ENCODE data around the gene CCDC9B.

Gene CCDC9B

DNA sequence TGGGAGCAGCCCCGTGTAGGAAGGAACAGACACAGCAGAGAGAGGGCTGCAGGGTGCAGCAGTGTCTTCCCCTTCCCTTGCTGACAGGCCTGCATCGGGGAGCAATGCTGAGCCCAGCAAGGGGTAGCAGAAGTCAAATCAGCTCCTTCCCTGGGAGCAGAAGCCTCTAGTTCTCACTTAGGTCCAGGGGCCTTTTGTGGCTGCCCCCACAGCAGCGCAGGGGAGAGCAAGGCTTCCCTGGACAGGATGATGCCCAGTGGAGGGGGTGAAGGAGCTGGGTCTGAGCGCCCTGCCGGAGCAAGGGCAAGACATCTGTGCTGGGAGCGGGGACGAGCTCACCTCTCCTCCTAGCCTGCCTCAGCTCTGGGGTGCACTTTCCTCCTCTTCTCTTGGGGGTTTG lies 33.8 kb downstream of the CCDC9B start:
- no peak for DNase-seq

DNA sequence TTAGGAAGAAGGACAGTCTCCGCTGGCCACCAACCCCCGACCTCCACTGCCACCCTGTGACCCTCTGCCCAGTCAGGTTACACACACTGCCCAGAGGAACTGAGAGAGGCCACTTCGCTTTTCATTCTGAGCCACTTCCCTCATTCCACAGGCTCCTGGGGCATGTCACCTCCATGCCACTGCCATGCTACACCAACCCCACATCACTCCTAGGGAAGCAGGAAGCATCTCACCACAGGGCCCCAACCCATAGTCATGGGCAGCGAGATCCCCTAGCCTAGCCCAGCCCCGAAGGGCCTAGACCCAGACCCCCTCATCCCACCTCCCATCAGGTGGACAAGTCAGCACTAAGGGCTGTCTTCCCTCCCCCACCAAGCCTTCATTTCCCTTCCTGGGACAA lies 34.4 kb downstream of the CCDC9B start:
- no peak for DNase-seq

DNA sequence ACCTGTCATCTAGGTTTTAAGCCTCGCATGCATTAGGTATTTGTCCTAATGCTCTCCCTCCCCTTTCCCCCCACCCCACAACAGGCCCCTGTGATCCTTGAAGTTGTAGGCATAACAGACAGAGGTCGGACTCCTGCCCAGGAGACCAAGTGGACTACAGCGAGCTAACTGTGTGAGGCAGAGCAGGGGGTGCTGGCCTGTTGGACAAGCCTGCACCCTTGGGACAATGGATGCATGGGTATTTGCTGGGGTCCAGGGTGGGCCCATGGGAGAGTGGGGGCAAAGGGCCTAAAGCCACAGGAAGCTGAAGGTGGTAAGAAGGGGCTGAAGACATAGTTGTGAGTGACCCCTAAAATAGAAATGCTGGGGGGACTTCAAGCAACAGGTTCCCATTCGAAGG lies 35.5 kb downstream of the CCDC9B start:
- DNase-seq, result no peak

DNA sequence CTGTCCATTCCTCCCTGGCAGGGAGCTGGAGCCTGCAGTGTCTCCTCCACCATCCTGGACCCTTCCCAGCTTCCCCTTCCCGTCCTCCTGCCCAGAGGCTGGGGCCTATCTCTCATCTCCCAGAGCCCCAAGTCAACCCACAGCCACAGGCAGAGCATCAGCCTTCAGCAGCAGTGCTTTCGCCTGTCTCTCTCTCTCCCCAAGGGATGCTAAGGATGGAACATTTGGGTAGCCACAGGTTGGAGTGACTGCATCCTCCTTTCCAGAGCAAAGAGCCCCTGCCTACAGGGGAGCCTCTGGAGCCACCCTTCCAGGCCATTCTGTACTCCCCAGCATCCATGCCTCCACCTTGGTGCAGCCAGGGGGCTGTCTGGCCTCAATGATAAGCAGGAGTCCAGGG lies 37.2 kb downstream of the CCDC9B start:
- no peak for DNase-seq

DNA sequence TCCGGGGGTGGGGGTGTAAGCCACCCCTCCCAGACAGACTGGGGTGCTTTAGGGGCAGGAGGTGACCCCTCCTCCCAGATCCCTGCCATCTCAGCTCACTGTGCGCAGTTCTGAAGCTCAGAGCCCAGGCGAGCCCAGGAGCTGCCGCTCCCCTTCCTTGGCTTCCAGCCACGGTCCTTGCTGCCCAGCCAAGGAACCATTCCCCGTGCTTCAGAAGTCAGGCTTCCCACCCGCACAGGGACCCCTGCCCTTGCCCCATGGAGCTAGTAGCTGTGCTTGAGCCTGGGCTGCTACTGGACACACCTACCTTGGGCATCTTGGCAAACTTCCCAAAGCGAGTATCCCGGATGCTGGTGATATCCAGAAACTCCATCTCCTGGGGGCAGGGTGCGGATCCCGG lies 37.8 kb downstream of the CCDC9B start:
- DNase-seq, result no peak

DNA sequence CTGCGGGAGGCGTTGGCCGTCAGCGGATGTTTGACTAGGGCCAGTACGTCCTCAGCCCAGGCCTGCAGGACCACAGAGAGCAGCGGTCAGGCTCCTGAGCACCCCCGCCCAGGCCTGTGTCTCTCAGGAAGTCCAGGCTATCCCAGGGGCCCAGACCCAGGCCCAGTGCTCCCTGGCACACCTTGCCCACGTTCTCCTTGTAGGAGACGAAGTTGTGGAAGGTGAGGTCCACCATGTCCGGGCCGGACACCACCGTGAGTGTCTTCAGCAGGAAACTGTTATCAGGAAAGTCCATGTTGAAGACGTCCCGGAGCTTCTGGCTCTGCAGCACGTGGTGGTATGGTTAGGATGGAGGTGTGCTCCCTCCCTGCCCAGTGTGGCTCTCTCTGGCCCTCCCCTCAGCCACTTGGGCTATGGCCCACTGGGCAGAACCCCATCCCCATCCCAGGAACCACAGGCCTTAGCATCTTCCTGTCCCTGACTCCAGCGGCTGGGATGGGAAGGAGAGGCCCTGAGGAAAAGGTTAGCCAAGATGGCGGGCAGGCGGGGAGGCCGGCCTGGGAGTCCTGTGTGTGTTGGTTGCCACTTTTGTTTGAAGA lies 38.4 kb downstream of the CCDC9B start:
- DNase-seq, result no peak

DNA sequence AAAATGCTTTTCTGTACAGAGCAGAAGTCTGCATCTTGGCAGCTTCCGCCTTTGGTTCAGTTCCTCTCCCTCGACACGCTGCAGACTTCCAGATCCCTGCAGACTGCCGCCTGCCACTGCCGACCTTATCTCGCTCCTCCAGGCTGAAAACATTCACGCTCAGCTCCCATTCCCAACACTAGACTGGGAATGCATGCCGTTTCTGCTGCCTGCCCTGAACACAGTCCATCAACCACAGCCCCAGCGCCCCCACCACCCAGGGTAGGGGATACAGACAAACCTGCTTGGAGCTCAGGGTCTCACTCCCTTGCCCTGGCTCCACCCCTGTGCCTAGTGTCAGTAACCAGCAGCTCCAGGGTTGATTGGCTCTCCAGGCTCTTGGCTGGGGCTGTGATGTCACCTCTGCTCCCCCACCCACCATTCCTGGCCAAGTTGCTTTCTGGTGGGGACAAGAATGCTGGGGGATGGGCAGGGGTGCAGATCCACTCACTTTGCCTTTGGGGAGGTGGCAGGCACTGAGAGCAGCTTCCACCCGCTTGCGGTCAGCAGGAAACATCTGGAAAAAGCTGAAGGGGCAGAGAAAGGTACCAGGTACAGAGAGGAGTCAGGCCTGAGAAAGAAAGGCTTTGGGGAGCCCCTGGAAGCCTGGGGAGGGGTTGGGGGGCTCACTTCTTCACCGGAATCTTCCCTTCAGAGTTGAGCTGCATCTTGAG lies 39.1 kb downstream of the CCDC9B start:
- no peak for DNase-seq

DNA sequence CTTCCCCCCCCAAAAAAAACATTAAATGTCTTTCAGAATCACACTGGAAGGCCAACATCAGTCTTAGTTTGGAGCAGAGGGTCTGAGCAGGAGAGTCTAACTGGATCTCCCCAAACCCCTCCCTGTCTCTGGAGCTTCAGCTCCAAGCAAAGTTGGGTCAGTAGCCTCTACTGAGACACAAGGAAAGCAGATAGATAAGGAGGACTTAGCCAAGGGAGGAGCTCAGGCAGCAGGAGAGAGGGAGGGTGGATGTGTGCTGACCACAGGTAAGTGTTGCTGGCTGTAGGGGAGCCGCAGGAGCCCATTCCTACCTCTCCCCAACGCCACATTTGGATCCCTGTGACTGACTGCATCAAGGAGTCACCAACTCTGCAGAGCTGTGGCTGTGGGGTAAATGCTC lies 40.0 kb downstream of the CCDC9B start:
- DNase-seq, result no peak

DNA sequence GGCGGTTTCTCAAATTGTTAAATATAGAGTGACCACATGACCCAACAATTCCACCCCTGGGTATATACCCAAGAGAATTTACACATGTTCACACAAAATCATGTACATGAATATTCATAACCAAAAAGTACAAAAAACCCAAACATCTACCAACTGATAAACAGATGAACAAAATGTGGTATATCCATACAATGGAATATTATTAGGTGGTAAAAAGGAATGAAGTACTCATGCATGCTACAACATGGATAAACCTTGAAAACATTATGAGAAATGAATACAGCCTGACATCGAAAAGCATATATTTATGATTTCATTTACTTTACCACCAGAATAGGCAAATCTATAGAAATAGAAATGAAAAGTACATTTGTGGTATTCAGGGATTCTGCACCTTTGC lies 40.4 kb downstream of the CCDC9B start:
- DNase-seq, result no peak

DNA sequence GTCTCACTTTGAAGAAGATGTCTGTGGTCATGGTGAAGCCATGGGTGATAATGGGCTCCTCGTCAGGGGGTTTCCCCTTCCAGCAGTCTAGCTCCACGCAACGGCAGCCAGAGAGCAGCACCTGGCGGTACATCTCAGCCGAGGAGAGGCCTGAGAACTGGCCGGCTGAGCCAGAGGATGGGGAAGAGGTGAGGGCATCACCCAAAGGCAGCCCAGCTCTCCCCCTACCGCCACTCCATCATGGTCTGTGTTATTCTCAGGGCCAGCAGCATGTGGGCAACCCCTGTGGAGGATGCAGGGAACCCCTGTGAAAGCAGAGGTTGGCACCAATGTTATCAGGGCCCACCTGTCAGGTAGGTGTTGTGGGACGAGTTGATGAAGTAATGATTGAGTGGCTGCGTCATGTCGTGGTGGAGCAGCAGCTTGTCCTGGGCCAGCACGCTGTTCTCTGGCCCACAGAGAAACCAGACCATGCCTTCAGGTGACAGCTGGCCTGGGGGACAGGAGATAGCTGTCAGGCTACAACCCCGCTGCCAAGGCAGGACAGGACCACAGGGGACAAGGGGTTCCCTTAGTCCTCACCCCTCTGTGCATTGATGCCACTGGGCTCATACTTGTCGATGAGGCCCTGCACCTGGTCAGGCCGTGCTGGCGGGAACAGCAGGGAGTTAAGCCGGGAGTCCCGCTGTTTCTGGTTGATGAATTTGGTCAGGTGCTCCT lies 42.4 kb downstream of the CCDC9B start:
- DNase-seq, result no peak

DNA sequence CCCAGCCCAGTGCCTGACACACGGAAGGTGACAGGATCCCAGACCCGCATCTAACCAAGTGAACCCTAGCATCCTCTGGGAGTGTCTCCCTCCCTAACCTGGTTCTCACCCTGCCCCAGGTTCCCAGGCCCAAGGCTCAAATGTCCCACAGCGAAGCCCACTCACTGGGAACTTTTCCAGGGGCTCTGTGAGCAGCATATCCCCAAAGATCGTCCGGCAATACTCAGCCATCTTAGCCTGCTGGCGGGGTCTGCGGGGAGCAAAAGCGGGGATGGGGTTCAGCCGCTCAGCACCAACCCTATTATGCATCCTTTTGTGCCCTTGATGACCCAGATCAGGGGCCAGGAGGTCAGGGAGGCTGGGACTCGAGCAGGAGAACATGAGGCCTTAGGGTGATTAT lies 43.4 kb downstream of the CCDC9B start:
- no peak for DNase-seq

DNA sequence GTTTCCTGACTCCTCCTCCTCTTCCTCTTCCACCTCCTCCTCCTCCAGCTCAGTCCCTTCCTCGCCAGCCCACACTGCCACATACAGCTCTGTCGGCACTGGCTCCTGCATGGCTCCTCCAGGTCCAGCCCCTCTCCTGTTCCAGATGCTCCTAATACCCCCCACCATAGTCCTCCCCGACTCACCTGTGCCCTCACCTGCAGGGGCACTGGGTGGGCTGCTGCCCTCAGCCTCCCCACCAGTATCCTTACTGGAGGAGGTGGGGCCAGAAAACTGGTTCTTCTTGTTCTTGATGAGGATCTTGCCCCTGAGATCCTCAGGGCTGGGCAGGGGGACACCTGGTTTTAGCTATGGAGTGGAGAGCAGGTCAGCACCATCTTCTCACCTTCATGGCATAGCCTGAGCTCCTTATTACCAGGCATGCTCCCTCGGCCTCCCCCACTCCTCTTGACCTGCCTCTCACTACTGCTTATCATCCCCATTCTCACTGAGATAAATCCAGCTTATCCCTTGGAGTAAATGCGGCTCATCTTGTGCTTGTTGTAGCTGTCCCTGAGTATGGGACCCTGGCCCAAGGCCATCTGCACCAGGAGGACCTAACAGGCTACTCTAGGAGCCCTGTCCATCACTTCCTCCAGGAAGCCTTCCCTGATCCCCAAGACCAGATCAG lies 44.0 kb downstream of the CCDC9B start:
- DNase-seq, result no peak

DNA sequence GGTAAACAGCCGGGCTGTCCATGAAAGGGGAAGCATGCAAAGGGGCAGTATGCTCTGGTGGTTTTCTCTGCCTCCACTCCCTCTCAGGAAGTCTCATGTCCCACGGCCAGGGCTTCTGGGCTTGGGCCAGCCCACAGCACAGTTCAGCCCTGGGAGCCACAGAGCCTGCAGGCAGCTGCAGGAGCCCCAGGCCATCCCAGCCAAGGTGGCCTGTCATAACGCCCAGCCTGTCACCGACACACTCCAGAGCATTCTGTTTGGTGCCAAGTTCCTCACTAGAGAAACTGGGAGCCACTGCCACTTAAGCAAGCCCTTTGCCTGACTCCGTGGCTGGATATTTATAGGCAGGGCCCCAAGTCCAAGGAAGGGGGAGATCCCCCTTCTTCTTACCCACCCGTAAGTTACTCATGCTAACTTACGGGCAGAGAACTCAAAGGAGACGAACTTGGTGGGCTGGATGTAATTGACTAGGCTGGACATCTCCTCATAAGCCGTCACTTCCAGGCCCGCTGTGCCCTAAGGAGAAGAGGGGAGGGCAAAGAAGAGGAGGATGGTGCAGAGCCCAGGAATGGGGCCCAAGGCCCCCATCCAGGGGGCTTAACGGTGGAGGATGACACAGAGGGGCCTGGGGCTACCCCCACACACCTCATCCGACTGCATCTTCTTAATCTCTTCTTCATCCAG lies 44.7 kb downstream of the CCDC9B start:
- DNase-seq, result no peak

DNA sequence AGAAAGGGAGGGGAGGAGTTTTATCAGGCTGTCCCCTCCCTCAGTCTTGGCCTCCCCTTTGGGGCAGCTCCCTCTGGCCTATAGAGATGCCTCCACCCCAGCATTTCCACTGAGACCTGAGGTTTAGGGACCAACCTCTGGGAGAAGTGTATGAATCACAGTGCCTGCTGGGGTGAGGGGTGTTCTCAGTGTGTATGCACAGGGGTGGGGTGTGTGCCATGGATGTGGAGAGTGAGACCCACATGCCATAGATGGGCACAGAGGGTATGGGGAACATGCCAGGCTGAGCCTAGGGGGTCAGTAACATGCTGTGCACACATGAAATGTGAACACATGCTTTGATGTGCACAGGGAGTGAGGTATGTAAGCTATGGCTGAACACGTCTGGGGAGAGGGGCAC lies 45.4 kb downstream of the CCDC9B start:
- DNase-seq, result no peak

DNA sequence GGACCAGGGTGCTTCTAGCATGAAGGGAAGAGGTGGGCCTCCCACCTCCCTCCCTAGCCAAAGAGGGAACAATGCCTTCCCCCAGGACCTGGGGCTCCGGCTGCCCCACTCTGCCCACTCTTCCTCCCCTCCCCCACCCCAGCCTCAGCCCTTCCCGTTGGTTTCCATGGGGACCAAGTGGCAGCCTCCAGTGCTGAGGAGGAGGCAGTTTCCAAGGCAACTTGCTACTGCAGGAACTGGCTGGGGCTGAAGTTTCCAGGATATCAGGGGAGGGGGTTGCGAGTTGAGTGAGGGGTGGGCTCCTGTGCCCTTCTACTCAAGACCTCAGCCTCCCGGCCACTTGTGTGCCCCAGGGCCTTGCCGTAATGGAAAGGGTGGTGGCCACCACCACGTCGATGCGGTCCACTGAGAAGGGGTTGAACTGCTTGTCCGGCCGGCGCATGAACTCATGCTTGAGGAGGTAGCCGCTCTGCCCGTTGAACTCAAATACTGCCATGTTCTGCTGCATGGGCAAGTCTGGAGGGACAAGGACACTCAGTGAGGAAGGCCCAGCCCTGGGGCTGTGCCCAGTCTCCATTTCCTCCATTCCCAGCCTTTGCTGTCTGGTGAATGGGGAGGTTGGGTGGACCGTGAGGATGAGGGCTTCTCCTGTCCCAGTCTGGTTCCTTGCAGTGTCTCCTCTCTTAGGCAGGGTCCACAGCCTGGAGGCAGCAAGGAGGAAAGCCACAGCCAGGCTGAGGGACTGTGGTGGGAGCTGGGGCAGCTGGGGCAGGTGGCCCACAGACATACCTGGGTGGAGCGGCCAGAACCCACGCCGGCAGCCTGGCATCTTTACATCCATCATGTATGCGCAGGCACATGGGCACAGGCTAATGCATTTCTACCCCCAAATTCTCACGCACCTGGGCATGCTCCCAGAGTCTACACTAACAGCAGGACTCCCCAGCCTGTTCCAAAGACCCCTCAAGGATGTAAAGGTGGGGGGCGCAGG lies 46.5 kb downstream of the CCDC9B start:
- DNase-seq, result no peak

DNA sequence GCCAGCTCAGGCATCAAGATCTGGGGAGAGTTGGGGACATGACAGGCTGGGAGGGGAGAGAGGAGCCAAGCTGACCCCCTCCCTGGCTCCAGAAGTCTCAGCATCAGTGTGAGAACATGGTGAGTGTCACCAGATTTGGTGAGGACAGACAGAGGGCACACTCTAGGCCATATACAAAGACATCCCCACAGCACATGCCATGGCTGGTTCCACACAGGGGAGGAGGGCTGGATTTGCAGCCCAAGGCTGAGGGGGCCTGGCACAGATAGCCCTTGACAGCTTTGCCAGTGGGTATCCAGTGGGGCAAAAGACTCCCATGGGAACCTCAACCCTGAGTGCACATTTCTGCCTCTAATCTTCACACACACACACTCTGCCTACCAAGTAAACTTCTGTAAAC lies 47.7 kb downstream of the CCDC9B start:
- DNase-seq, result no peak

DNA sequence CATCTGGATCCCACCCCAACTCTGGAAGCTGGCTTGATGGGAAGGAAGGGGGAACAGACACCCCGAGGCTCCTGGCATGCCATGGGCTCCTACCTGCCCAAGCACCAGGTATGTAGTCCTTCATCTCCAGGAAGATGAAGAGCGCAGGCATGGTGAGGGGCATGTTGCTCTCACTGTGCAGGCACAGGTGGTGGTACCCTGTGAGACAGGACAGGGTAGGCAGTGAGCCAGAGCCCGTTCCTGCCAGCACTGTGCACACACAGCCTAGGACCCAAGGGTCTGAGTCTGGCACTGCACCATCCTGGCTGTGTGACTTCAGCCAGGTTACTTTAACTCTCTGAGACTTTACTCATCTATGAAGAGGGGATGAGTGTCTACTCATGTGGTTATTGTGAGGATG lies 48.5 kb downstream of the CCDC9B start:
- no peak for DNase-seq

DNA sequence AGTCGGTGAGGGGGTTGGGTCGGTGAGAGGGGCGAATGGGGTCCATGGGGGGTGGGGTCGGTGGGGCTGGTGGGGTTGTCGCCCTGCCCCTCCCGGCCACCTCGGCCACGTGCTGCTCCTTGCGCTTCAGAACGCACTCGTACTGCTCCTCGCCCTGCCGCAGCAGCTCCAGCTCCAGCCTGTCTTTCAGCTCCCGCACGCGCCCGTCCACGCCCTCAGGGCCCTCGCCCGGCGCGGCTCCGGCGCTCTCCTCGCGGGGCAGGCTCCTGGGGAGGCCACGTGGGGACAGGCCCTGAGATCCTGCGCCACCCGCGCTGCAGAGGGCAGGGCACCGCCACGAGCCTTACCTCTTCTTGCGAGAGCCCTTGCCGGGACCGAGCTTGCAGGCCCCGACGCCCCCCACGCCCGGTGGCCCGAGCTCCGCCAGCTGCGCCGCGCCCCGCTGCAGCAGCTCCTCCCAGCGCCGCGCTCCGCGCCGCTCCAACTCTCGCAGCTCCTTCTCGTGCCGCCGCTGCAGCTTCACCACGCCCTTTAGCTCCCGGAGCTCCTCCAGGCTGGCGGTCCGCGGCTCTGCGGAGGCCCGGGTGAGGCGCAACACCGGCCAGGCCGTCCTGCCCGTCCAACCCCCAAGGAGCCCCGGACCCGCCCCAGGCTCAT lies 49.7 kb downstream of the CCDC9B start:
- no peak for DNase-seq

DNA sequence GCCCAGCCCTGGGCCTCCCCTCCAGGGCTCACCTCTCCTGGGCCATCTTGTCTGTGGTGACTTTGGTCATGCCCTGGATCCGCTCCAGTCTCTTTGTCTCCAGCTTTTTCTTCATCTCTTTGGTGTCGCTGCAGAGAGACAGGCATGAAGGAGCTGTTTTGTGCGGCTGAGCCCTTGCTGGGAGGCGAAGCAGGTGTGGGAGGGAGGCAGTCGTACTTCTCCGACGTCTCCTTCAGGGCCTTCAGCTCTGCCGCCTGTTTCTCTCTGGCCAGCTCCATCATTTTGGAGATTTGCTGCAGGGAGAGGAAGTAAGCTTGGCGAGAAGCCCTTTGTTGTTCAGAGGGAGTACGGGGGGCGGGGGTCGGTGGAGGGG lies 50.2 kb downstream of the CCDC9B start:
- DNase-seq, result no peak

DNA sequence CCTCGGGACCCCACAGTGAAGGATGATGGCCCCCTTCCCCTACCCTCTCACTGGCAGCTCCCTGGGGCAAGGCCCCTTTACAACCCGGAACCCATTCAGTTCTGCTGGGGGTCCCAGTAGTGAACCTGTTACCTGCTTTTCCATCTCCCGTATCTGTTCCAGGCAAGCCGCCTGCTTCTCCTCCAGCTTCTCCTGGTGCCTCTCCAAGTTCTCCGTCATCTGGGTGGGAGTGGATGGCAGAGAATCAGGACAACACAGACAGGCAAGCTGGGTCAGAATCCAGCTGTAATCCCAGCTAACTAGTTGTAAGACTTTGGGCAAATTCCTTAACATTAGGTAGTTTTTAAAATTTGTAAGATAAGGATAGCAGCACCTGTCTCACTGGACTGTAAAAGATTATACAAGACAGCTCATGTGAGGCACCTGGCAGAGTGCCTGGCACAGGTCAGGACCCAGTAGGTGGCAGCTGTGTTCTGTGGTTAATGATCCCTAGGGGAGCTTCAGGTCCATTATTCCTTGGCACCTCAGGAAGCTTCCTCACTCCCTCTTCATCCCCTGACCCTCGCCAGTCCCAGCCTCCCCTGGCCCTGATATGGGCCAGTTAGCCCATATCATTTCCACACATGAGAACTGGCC lies 51.5 kb downstream of the CCDC9B start:
- DNase-seq, result no peak

DNA sequence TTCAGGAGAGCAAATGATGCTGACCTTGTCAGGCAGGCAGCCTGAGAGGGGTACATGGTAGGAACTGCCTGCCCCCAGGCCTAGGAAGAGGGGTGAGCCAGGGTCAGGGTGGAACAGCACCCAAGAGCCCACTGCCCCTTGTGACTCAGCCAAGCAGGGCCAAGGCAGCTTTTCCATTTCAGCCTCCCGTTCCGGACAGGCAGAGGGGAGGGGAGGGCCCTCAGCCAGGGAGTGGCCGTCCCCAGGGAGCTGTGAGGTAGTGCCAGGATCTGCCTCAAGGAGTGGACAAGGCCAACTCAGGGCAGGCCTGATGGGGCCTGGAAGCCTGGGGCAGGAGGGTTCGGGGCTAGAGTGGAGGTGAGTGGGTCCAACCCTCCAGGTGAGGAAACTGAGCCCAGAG lies 52.8 kb downstream of the CCDC9B start:
- DNase-seq, result no peak

Data from SHP77 treated with DMSO at 0.1 percent for 48 hours (cell line).